HepG2 (cell line): ENCODE results near the gene PALM. TPM values are rescaled to one million over a fixed set of nuclear protein-coding genes. Genes with fewer than 3 reads are reported as not detected.

Source experiments
- ATF5 ChIP-seq: sonication (generic); formaldehyde crosslinking; IDR thresholded peaks from 2 replicates; pipeline ENCODE4 v1.4.0; 2020; ENCODE audit warnings: mild to moderate bottlenecking, low read depth, missing genetic modification reagents
- CHCHD3 ChIP-seq: sonication (generic); formaldehyde crosslinking; IDR thresholded peaks from 2 replicates; pipeline ENCODE4 v1.8.0; 2022; ENCODE audit warnings: mild to moderate bottlenecking, missing genetic modification reagents, moderate library complexity
- DNMT3B ChIP-seq: conservative IDR thresholded peaks from 2 replicates; pipeline ENCODE4 v1.6.1; 2016; ENCODE audit warnings: missing biosample characterization, control low read depth
- GABPB1 ChIP-seq: IDR thresholded peaks from 2 replicates; pipeline ENCODE4 v1.6.1; 2016; ENCODE audit warnings: mild to moderate bottlenecking, missing genetic modification reagents, moderate library complexity, missing compliant biosample characterization
- HNRNPUL1 ChIP-seq: fragments of 200-400 bp; formaldehyde crosslinking; IDR thresholded peaks from 2 replicates; pipeline ENCODE4 v1.6.1; 2017; ENCODE audit warnings: low read depth, mild to moderate bottlenecking, low read length, moderate library complexity
- KDM1A ChIP-seq: IDR thresholded peaks from 2 replicates; pipeline ENCODE4 v1.6.1; 2016; ENCODE audit warnings: missing compliant biosample characterization
- KDM5B ChIP-seq: sonication (generic); formaldehyde crosslinking; IDR thresholded peaks from 2 replicates; pipeline ENCODE4 v1.4.0; 2020; ENCODE audit warnings: missing genetic modification reagents, mild to moderate bottlenecking, borderline replicate concordance
- KMT2A ChIP-seq: sonication (generic); formaldehyde crosslinking; IDR thresholded peaks from 2 replicates; pipeline ENCODE4 v1.4.0; 2020; ENCODE audit warnings: missing genetic modification reagents
- MAFG ChIP-seq: sonication (generic); formaldehyde crosslinking; IDR thresholded peaks from 2 replicates; pipeline ENCODE4 v1.5.1; 2020; ENCODE audit warnings: mild to moderate bottlenecking, missing genetic modification reagents
- MLX ChIP-seq: IDR thresholded peaks from 2 replicates; pipeline ENCODE4 v1.6.1; 2016
- MXI1 ChIP-seq: IDR thresholded peaks from 3 replicates; pipeline ENCODE4 v1.6.1; 2012; ENCODE audit warnings: low read depth, low read length, inconsistent platforms, borderline replicate concordance
- PAWR ChIP-seq: sonication (generic); formaldehyde crosslinking; IDR thresholded peaks from 2 replicates; pipeline ENCODE4 v1.4.0; 2020; ENCODE audit warnings: missing genetic modification reagents, mild to moderate bottlenecking, borderline replicate concordance
- SALL2 ChIP-seq: sonication (generic); formaldehyde crosslinking; IDR thresholded peaks from 2 replicates; pipeline ENCODE4 v1.8.1; 2023; ENCODE audit warnings: mild to moderate bottlenecking, missing genetic modification reagents, inconsistent platforms
- SCMH1 ChIP-seq: sonication (generic); formaldehyde crosslinking; IDR thresholded peaks from 2 replicates; pipeline ENCODE4 v1.9.0; 2021; ENCODE audit warnings: missing genetic modification reagents, mild to moderate bottlenecking, borderline replicate concordance
- SP140L ChIP-seq: sonication (generic); formaldehyde crosslinking; IDR thresholded peaks from 2 replicates; pipeline ENCODE4 v1.4.0; 2020; ENCODE audit warnings: missing genetic modification reagents, borderline replicate concordance
- TBX3 ChIP-seq: fragments of 450-650 bp; IDR thresholded peaks from 2 replicates; pipeline ENCODE4 v1.6.1; 2017; ENCODE audit warnings: antibody characterized with exemption, mild to moderate bottlenecking, inconsistent platforms, borderline replicate concordance
- ZBTB39 ChIP-seq: sonication (generic); formaldehyde crosslinking; IDR thresholded peaks from 2 replicates; pipeline ENCODE4 v1.5.0; 2020; ENCODE audit warnings: missing genetic modification reagents
- ZNF280D ChIP-seq: sonication (generic); formaldehyde crosslinking; IDR thresholded peaks from 2 replicates; pipeline ENCODE4 v1.5.1; 2020; ENCODE audit warnings: mild to moderate bottlenecking, missing genetic modification reagents
- ZNF281 ChIP-seq: sonication (generic); formaldehyde crosslinking; IDR thresholded peaks from 2 replicates; pipeline ENCODE4 v1.4.0; 2020; ENCODE audit warnings: missing genetic modification reagents, borderline replicate concordance
- polyA plus RNA-seq, 8 experiments: library from polyadenylated mRNA; depleted of rRNA in 3 of 8; stranded (reverse) in 7 of 8; unstranded in 1 of 8; fragments of >200 nt; fragmentation: Illumina TruSeq in 4 of 8; extraction: Trizol in 4 of 8; gene quantifications; 2 replicates each; pipeline versions ENCODE4 v1.2.1 to v1.2.3, GENCODE V29; 2011 to 2016; ENCODE audit warnings: low read depth in 4 of 8, missing spikeins in 1 of 8, mixed read lengths in 1 of 8; ENCODE audit not compliant: insufficient read depth in 1 of 8
- total RNA-seq, 5 experiments: library from RNA; depleted of rRNA; stranded (reverse); fragments of >200 nt; fragmentation: Illumina TruSeq; extraction: Trizol; gene quantifications; 2 replicates each; pipeline ENCODE4 v1.2.3, GENCODE V29; 2016; ENCODE audit warnings: low read depth in 1 of 5

Gene PALM
- total and polyA plus RNA-seq, 2 of the 13 experiments (the other 11 are each of a cell fraction or from before 2014, with no cell fraction given): 4.0 to 9.7 TPM

- TF ChIP-seq ATF5 (CRISPR knock-in tag): peak; percentile 92; the same call in 1 of the 2 replicates
- TF ChIP-seq KDM5B (CRISPR knock-in tag): peak; percentile 93
- TF ChIP-seq TBX3: 0 out of 2 replicates have a peak, but pooled peaks have one; percentile 30
- no peak for TF ChIP-seq SP140L (CRISPR knock-in tag)
- 0 out of 2 replicates have a peak, but pooled peaks have one; percentile 40 for TF ChIP-seq ZNF281 (CRISPR knock-in tag)
- peak; percentile 47; the same call in 1 of the 2 replicates for TF ChIP-seq MLX (CRISPR knock-in tag)
- peak; percentile 68; the same call in 1 of the 3 replicates for TF ChIP-seq MXI1
- TF ChIP-seq PAWR (CRISPR knock-in tag): 0 out of 2 replicates have a peak, but pooled peaks have one; percentile 51
- no peak for TF ChIP-seq MAFG
- TF ChIP-seq SALL2 (CRISPR knock-in tag): no peak
- no peak for TF ChIP-seq SCMH1 (CRISPR knock-in tag)
- TF ChIP-seq CHCHD3 (CRISPR knock-in tag): no peak
- no peak for TF ChIP-seq KMT2A
- TF ChIP-seq KDM1A (CRISPR knock-in tag): peak; percentile 60; the same call in 1 of the 2 replicates
- peak; percentile 76; the same call in 1 of the 2 replicates for TF ChIP-seq ZNF280D
- no peak for TF ChIP-seq HNRNPUL1
- TF ChIP-seq ZBTB39 (CRISPR knock-in tag): peak; percentile 77; the same call in 1 of the 2 replicates
- peak; percentile 63; the same call in 1 of the 2 replicates for TF ChIP-seq GABPB1 (CRISPR knock-in tag)
- 0 out of 2 replicates have a peak, but pooled peaks have one; percentile 30 for TF ChIP-seq DNMT3B (CRISPR knock-in tag)
These were observed 31.4 kb downstream of the PALM start (continued) for GRCh38 chr19:739998-740715.
